Muscle of arm (tissue), 12 donors: ENCODE measurements around the gene GTF3C1. TPM values are rescaled to one million over a fixed set of nuclear protein-coding genes. Genes with fewer than 3 reads are reported as not detected.
"Not testable (repeated sequence)": the region's sequence is repeated elsewhere in the genome, so short reads cannot be mapped to it uniquely, and the experiment has no call there.

Experiments
- DNase-seq: peaks from one replicate; pipeline ENCODE4 v3.0.0-alpha.2; 2013
- polyA plus RNA-seq, 12 donors: library from polyadenylated mRNA; unstranded; fragments of 120-200 nt; gene quantifications; one replicate each; pipeline ENCODE4 v1.2.1, GENCODE V29; 2013; ENCODE audit not compliant: insufficient read length in 12 of 12

GTF3C1 gene
- polyA plus RNA-seq, 12 donors = 23.4 to 72.1 (median 43.2) TPM; not detected in 1

DNA sequence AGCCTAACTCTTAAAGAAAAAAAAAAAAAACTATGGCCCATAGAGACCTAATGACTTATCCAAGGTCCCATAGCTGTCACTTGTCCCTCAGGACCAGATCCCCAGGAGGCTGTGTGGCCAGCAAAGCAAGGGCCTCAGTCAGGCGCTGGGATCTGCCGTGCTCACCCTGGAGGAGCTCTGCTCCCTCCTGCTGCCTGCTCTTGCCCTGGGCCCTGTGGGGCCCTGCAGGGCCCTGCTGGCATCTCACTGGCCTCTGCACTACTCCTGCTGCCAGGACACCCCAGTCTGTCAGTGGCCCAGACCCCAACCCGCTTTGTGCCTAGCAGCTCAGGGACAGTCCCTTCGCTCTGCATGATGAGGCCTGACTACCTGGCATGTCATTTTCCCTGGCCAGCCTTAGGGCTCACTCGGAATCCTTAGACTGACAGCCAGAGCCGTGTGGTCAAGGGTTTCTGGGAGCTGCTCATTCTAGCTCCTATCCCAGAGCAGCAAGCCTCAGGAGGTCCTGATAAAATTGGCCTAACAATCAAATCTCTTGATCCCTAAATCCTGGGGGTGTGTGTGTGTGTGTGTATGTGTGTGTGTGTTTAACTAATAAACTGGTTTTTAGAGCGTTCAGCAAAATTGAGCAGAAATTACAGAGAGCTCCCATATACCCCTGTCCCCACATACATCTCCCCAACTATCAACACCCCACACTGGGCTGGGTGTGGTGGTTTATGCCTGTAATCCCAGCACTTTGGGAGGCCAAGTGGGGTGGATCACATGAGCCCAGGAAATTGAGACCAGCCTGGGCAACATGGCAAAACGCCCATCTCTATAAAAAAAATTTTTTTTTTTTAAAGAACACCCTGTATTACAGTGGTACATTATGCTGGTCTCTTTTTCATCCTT, 22.0 kb upstream of the GTF3C1 start:
- DNase-seq = no peak

GRCh38 chr16:27570986-27571385, 21.3 kb upstream of the GTF3C1 start:
- not testable (repeated sequence) for DNase-seq

DNA sequence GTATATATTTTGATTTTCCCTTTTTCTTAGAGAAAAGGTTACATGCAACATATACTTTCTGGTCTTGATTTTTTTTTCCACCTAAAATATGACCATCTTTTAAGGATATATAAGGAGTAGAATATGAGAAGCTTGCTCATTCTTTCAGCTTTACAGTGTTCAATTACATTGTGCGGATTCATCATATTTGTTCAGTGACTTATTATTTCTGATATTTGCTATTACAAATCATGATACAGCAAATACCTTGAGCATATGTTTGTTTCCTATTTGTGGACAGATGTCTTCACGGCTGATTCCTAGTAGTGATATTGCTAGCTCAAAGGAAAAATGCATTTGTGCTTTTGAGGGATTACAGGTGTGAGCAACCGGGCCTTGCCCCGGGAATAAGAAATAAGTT, 18.4 kb upstream of the GTF3C1 start:
- no peak for DNase-seq

DNA sequence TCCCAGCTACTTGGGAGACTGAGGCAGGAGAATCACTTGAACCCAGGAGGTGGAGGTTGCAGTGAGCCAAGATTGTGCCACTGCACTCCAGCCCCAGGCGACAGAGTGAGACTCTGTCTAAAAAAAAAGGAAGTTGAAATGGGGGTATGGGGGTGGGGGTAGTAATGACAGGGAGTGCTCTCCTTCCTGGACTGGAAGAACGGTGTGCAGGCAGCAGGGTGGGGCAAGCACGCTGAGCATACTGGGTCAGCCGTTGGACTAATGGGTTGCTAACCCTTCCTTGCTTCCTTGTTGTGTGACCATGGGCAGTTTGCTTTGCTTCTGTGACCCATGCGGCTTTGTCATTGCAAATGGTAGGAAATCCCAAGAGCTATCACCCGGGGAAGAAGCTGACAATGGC, 16.7 kb upstream of the GTF3C1 start:
- DNase-seq = no peak

- no peak for DNase-seq
These were observed 14.5 kb upstream of the GTF3C1 start for GRCh38 chr16:27564224-27564623.

- no peak for DNase-seq
These were observed 11.5 kb upstream of the GTF3C1 start for GRCh38 chr16:27561216-27561615.

DNA sequence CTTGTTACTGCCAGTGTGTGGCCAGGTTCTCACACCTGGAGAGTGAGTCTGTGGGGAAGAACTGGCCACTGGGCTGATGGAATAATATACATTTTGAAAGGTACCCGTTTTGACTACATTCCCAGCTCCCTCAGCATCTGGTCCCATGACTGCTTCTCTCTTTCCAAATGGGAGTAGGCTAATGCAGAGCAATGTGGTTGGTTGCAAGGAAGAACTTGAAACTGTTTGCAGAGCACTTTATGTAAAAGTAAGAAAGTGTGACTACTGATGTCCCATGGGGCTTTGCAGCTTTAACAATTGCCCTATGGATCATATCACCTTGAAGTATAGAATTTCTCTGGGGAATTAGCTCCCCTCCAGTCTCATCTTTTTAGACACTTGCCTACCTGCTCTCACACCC, 9.2 kb upstream of the GTF3C1 start:
- no peak for DNase-seq

GRCh38 chr16:27558434-27558833, 8.7 kb upstream of the GTF3C1 start:
- DNase-seq = no peak

DNA sequence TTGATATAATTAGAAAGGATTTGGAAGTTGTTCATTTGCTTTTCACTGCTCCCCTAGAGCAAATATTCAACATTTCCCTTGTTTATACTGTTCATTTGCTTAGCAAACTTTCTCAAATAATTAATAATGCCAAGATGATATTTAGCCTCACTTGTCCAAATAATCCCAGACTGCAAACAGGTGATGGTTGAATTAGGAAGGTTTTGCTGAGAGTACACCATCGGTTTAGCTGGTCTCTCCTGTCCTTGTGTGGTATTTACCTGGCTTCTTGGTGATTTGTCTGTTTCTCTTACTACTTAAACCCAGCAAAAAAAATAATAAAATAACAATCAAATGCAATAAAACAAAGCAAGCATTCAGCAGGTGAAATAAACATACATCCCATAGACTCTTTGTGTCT, 6.8 kb upstream of the GTF3C1 start:
- DNase-seq = no peak

DNA sequence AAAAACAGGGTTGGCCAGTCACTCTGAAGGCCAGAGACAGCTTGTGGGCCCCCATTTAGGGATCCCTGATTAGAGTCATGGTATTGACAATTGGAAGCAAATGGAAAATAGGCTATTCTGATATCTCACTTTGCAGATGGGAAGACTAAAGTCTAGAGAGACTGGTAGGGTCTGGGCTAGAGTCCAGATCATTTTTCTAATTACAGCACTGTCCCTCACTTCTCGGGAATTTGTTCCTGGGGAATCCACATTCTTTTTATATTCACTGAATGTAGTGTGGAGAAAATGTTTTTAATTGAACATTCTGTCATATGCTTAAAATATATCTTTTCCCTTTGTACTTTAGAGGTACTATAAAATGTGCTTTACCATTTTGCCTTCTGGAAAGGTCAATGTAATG, 1.3 kb upstream of the GTF3C1 start:
- DNase-seq = no peak

DNA sequence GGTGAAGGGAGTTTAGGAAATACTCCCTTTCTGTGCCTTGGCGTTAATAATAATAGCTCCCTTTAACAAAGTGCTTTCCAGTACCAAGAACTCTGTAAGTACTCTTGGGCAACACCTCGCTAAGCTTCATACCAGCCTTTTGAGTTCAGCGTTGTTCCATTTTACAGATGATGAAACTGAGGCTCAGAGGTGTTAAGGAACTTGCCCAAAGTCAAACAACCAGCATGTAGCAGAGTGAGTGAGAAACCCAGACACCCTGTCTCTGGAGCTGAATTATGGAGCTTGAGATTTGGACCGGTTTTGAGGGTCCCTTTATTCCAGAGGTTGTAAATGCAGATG, 838 bp upstream of the GTF3C1 start:
- DNase-seq = no peak

- no peak for DNase-seq
These were observed 308 bp downstream of the GTF3C1 start for GRCh38 chr16:27549464-27549745.

DNA sequence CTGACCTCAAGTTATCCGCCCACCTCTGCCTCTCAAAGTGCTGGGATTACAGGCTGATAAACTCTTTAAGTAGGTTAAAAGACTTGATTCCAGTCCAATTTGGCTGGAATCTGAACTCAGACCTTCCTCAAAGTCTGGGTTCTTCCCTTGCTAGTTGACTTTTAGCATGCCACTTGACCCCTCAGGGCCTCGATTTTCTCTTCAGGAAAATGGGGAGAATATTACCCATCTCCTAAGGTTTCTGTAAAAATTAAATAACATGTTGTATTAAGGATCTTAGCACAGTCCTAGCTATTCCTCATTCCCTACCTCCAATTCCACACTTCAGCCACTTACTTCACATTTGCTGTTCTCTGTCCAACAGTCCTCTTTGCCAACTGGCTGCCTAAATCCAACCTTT, 1.9 kb downstream of the GTF3C1 start:
- no peak for DNase-seq

DNA sequence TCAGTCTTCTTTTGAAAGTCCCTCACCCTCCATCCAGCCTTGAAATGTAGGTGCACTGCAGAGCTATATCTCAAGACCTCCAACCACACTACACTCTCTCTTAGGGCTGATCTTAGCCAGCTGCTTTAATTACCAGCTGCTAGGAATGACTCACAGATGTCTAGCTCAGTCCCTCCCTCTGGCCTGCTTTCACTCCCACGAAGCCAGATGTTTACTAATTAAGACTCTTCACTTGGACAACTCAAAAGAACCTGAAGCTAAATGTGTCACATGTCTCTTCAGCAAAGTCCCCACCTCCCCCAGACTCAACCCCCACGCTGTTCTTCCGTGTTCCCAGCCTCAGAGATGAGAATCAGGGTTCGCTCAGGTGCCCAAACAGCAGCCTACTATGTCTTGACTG, 2.6 kb downstream of the GTF3C1 start:
- no peak for DNase-seq

- no peak for DNase-seq
These were observed 5.0 kb downstream of the GTF3C1 start for GRCh38 chr16:27544671-27545070.

DNA sequence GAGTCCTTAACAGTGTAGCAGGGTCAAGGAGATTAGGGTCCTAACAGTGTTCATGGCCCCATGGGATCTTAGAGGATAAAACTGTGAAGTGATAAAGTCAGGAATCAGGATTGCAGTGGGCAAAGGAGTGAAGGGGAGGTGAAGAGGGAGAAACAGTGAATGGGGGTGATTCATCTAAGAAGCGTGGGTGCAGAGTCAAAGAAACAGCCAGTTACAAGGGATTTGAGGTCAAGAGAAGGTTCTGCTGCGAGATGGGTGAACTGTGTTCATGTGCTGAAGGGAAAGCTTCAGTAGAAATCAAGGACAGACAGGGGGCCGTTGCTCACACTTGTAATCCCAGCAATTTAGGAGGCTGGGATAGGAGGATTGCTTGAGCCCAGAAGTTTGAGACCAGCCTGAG, 5.9 kb downstream of the GTF3C1 start:
- no peak for DNase-seq

DNA sequence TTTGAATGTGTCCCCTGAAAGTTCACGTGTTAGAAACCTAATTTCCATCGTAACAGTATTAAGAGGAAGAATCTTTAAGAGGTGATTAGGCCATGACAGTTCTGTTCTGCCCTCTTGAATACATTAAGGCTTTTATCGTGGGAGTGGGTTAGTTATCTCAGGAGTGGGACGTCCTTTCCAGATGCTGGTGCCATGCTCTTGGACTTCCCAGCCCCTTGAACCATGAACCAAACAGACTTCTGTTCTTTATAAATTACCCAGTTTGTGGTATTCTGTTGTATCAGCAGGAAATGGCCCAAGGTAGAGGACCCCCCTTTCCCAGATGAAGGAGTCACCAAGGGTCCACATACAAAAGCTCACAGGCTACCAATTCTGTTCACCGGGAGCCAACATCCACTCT, 10.1 kb downstream of the GTF3C1 start:
- DNase-seq = no peak

DNA sequence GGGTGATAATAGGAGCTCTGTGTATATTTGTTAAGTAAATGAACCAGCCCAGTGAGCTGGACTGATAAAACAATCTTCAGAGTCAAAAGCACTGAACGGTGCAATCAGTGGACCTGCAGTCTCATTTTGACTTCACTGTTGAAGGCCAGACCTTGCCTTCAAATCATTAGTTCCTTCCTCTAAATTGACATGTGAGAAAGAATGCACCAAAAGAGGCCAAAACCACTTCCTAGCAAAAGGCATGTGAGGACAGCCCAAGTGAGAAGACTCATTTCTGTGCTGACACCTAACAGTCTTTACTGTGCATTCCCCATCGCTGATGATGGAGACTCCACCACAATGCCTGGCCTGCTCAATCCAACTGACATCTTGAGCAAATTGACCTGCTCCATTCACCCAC, 10.6 kb downstream of the GTF3C1 start:
- no peak for DNase-seq

GRCh38 chr16:27538528-27538927, 11.2 kb downstream of the GTF3C1 start:
- DNase-seq = no peak

GRCh38 chr16:27534256-27534655, 15.5 kb downstream of the GTF3C1 start:
- no peak for DNase-seq

- DNase-seq = no peak
These were observed 17.6 kb downstream of the GTF3C1 start for GRCh38 chr16:27531826-27532800.

DNA sequence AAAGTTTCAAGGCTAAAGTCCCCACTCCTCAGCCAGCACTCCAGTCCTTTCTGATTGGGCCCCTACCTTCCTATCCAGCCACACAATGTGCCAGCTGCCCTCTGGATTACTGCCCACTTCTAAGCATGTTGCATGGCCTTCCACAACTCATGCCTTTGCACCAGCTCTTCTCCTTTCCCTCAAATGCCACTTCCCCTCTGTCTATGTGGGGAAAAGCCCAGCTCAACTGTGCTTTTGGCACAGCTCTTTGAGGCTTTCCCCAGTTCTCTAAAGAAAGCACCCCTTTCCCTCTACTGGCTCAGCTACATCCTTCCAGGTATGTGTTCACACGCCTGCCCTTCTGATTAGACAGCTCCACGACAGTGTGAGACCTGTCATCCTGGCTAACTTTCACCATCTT, 18.5 kb downstream of the GTF3C1 start:
- no peak for DNase-seq

- no peak for DNase-seq
These were observed 19.8 kb downstream of the GTF3C1 start for GRCh38 chr16:27529962-27530361.
